ENCODE measurements around the gene BIRC2. TPM values are rescaled to one million over a fixed set of nuclear protein-coding genes. Genes with fewer than 3 reads are reported as not detected.

Gene BIRC2
- total RNA-seq, 1 experiment from 2014 or later, result 76.8 TPM

DNA sequence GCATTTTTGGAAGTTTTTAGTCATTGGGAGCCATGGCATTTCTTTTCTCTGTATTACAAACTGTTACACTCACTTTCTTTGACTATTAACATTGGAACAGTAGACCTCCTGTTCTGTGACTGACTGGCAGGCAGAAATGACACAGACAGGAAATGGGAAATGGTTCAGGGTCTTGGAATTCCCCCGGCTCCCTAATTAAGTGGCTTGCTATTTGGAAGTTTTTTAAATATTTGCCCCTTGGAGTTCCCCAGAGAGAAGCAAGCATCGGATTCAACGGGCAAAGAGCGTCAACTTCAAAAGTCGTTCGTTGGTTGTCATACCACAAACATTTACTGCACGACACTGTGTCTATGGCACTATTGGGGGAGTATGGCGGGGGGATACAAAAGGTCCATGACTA, 1.1 kb upstream of the BIRC2 start:
- H3K9me3 ChIP-seq (ENCODE audit: control insufficient read depth, insufficient read depth, low read depth, low read length), result no peaks in the 10 kb centered on the region
- in situ Hi-C loops (cut with HindIII; ENCODE audit: low pct_unique_long_range_greater_than_20kb, low sequenced_read_pairs), result no loop called here
- TF ChIP-seq CTCF (IDR thresholded peaks at IDR 0.05), result no peak
- peak; percentile 84 for TF ChIP-seq TCF7L2 (IDR thresholded peaks at IDR 0.05; ENCODE audit: low read depth, low read length)
- peak; percentile 83 for TF ChIP-seq POLR2AphosphoS5 (IDR thresholded peaks at IDR 0.05; ENCODE audit: low read depth, low read length)
- peak; percentile 63 for ATAC-seq
- peaks cover 22% of the 10 kb centered on the region for H3K36me3 ChIP-seq (ENCODE audit: control insufficient read depth, insufficient read depth, low read length)
- CTCF ChIA-PET, result no interaction called here
- BruUV-seq (replicated peaks), result no TSS peak
- POLR2A ChIA-PET, result no interaction called here
- H3K4me3 ChIP-seq (ENCODE audit: low read depth in 2 of 2, low read length in 2 of 2), result peak overlapping the region; percentile 82 to 94
- intact Hi-C loops (cut with micrococcal nuclease; ENCODE audit: unreplicated experiment), result no loop called here
- H3K27ac ChIP-seq (ENCODE audit: low read length), result peak overlapping the region; percentile 100
- peaks cover 55% of the 10 kb centered on the region for H3K4me1 ChIP-seq (ENCODE audit: control insufficient read depth, insufficient read depth, low read length)
- DNase-seq (ENCODE audit: low read depth, low spot score), result peak; percentile 71
- H3K27me3 ChIP-seq (ENCODE audit: control insufficient read depth, insufficient read depth, low read length), result no peaks in the 10 kb centered on the region

GRCh38 chr11:102346456-102346747, 612 bp upstream of the BIRC2 start:
- in situ Hi-C loops (cut with HindIII; ENCODE audit: low pct_unique_long_range_greater_than_20kb, low sequenced_read_pairs) (no loop called here), intact Hi-C loops (cut with micrococcal nuclease; ENCODE audit: unreplicated experiment) (no loop called here)
- no peaks in the 10 kb centered on the region for H3K27me3 ChIP-seq (ENCODE audit: control insufficient read depth, insufficient read depth, low read length)
- H3K36me3 ChIP-seq (ENCODE audit: control insufficient read depth, insufficient read depth, low read length), result peaks cover 23% of the 10 kb centered on the region
- ChIA-PET POLR2A (no interaction called here), CTCF (no interaction called here)
- BruUV-seq (replicated peaks), result no TSS peak
- H3K4me1 ChIP-seq (ENCODE audit: control insufficient read depth, insufficient read depth, low read length), result peaks cover 55% of the 10 kb centered on the region
- DNase-seq (ENCODE audit: low read depth, low spot score), result no peak
- peak overlapping the region; percentile 100 for H3K27ac ChIP-seq (ENCODE audit: low read length)
- peak overlapping the region; percentile 82 to 94 for H3K4me3 ChIP-seq (ENCODE audit: low read depth in 2 of 2, low read length in 2 of 2)
- H3K9me3 ChIP-seq (ENCODE audit: control insufficient read depth, insufficient read depth, low read depth, low read length), result no peaks in the 10 kb centered on the region
- no peak for TF ChIP-seq TCF7L2 (IDR thresholded peaks at IDR 0.05; ENCODE audit: low read depth, low read length)
- no peak for TF ChIP-seq POLR2AphosphoS5 (IDR thresholded peaks at IDR 0.05; ENCODE audit: low read depth, low read length)
- TF ChIP-seq SIN3A (IDR thresholded peaks at IDR 0.05; ENCODE audit: borderline replicate concordance, insufficient read depth, low read depth, low read length), result no peak
- no peak for TF ChIP-seq REST (IDR thresholded peaks at IDR 0.05; ENCODE audit: insufficient read depth in 1 of 2, low read depth in 2 of 2, low read length in 1 of 2)
- TF ChIP-seq CTCF (IDR thresholded peaks at IDR 0.05), result no peak
- no peak for ATAC-seq
